GM19351 (cell line): Measurements from ENCODE around the gene NCOA4.
"Not testable (repeated sequence)": the region's sequence is repeated elsewhere in the genome, so short reads cannot be mapped to it uniquely, and the experiment has no call there.

Source experiments
- ATAC-seq: cut with Tn5 transposase; IDR thresholded peaks from one replicate; pipeline ENCODE4 v1.9.1; 2021; ENCODE audit warnings: mild to moderate bottlenecking, moderate library complexity; ENCODE audit not compliant: unreplicated experiment

NCOA4 gene

DNA sequence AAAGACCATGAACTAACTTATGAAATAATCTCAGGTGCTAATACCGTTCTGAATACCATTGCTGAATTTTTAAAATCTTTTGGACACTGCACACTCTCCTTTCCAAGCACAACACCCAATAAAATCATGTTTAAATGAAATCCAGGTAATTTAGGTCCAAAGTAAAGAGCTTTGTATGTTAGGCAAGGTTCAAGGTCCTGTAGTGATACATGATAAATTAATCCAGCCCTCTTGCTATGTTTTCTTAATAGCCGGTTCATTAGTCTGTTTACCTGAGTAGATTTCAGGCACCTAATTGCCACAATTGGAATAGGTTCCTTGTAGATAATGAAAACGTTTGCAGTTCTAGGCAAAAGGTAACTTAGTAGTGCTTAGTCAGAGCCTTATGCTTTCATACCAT is 44.8 kb downstream of the NCOA4 start:
- ATAC-seq: not testable (repeated sequence)

DNA sequence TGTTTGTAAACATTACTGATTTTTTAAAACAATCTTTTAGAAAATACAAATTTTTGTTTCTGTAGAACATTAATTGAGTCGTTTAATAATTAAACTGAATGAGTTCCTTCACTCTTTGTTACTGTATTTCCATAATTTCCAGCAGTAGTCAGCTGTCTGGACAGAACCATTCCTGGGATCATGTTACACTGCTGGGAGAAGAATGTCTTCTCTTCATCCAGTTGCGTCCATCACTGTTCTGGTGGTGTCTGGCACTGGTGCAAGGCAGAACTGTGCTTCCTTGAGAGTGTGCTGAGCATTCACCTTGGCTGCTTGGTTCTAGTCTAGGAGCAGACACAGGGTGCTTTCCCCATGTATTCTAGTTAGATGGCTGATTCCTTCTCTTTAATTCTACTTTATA is 46.0 kb downstream of the NCOA4 start:
- not testable (repeated sequence) for ATAC-seq

DNA sequence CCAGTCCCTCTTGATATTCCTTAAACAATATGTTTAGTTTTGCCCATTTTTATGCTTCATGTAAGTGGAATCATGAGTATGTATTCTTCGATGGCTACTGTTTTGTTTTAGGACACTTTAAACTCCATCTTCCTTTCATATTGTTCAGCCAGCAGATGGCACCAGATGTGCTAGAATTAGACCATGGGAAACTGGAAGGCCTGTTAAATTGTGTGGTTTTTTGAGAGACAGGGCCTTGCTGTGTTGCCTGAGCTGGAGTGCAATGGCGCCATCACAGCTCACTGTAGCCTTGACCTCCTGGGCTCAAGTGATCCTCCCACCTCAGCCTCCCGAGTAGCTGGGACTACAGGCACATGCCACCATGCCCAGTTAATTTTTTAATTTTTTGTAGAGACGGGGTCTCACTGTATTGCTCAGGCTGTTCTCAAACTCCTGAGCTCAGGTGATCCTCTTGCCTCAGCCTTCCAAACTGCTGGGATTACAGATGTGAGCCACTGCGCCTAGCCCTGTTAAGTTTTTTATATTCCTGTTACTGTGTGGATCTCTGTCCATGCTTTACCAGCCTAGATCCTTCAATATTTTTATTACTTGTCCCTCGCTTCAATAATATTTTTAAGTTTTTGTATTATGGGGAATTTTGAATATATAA is 46.8 kb downstream of the NCOA4 start:
- ATAC-seq: peak; percentile 65

DNA sequence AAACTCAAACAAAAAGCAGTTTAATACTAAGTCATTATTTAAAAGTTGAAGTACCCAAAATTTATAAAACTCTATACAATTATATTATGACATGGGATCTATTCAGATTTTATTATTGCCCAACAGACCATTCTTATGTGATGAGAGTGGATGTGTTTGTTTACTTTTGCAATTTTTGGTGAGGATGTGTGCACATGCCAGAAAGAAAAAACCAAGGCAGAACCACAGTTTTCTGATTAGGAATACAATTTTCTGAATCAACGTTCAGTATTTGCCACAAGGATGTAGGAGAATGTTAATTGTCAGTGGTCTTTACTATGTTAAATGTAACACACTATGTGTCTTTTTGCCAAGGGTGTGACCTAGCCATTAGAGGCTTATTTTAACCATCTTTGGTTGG is 49.1 kb downstream of the NCOA4 start:
- ATAC-seq: not testable (repeated sequence)

DNA sequence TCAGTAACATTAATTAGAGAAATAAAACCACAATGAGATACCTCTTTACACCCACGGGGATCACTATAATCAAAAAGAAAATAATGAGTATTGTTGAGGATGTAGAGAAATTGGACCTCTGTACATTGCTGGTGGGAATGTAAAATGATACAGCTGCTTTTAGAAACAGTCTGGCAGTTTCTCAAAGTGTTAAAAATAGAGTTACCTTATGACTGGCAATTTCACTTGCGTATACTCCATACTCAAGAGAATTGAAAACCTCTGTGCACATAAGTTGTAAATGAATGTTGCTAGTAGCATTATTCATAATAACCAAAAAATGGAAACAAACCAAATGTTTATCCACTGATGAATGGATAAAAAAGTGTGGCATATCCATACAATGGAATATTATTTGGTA is 51.9 kb downstream of the NCOA4 start:
- peak; percentile 93 for ATAC-seq

DNA sequence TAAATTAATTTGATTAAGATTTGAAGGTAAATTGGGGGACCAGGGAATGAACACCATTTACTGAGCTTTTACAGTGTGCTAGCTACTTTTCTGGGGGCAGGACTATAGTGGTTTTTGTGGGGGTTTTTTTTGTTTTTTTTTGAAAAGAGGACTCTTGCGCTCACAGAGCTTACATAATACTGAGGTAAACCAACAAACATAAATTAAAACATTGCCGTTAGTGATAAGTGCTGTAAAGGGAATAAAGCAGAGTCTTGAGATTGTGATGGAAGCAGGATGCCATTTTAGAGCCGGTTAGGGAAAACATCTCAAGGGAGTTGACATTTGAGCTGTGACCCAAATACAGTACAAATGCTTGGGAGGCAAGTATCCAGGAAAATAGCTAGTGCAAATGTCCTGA is 56.4 kb downstream of the NCOA4 start:
- not testable (repeated sequence) for ATAC-seq

DNA sequence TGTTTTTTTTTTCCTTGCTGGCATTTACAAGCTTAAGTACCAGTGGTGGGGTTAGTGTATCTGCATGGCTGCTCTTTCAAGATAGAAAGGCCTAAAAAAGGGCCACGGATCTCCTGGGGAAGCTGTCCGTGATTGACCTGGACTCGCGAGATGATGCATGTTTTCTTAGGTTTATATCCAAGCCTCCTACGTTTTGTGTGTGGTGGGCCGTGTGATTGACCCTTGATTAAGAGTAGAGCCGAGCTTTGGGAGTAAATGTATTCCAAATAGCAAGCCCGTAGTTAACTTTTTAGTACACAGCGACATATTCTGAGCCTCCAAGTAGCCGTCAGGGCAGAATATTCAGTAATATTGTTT is 57.6 kb downstream of the NCOA4 start:
- peak; percentile 26 for ATAC-seq

DNA sequence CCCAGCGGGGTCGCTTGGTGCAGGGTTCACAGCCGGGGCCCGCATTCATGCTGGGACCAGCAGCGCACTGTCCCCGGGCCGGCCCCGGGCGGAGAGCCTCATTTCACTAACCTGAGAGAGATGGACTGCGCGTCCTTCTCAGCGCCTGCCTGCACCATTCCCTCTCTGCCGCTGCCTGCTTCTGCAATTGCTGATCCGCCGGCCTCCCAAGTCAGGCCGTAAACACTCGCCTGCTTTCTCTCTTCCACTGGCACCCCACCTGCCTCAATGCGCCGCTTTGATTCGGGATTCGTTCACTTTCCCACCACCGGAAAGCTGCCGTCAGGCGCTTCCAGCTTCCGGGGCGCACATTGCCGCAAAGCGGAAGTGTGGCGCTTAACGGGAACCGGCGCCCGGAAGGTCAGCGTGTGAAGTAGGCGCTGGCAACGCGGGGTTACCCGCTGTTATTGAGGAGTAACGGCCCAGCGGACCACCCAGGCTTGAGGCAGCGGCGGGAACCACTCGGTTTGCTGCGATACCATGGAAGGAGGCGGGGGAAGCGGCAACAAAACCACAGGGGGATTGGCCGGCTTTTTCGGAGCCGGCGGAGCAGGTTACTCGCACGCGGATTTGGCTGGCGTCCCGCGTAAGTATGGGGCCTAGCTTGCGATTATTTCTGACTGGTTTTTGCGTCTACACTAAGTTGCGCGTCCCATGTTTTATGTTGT is 58.2 kb downstream of the NCOA4 start, which contains the start of gene TIMM23:
Gene TIMM23 (plus strand): TSS at position 384 of the 707 bp plus-strand sequence. CDS start 136 bp downstream, at position 520.
- ATAC-seq: peak; percentile 71

DNA sequence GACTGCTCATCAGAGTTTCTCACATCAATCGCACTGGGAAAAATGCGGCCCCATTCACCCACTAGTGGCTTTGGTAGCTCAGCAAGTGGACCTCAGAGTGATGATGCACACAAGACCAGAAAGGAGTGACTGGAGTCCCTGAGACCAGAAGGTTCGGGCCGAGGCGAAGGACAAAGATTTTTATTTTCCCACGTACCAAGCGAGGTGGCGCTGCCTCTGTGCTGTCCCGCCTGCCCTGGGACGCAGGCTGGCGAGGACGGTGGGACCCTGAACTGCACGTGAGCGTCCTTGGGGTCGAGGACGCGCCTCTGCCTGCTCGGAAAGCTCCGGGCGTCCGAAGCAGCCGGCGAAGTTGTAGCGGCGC is 58.7 kb downstream of the NCOA4 start:
- ATAC-seq: peak; percentile 38

DNA sequence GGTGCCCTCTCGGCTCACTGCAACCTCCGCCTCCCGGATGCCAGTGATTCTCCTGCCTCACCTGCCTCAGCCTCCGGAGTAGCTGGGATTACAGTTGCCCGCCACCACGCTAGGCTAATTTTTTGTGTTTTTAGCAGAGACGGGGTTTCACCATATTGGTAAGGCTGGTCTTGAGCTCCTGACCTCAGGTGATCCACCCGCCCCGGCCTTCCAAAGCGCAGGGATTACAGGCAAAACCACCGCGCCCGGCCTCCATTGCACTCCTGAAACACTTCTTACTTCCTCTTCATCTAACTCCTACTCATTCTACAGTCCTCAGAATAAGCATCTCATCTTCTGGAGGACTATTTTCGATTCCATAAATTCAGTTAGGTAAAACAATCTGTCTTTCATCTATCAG is 59.4 kb downstream of the NCOA4 start:
- ATAC-seq: not testable (repeated sequence)

DNA sequence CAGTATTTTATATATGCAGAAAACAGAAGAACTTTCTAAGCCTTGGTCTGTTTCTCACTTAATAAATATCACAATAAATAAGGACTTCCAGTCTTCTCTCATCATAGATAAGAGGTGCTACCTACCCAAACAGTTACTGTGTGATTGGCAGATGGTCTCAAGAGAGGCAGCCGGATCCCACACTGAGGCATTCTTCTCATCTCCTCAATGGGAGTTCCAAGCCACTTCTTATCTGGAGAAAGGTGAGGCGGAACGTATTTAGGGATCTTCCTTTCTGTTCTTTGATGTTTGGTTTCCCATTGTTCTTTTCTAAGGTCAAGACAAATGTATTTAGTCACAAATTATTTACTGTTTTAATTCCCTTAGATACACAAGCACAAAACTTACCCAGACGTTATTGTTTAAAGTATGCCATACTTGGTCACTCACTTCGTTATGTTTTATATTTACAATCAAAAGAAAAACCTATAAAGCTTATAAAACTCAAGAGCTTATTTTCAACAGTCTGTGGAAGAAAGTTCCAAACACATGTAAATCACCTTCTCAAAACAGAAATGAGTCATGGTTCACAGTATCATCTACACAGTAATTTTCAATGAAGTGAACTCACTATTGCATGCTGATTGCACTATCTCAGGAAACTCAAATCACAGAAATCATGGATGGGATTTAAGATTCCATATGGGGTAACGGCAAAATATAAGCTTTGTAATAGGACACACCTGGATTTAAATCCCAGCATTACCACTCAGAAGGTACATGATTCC is 67.6 kb downstream of the NCOA4 start:
- not testable (repeated sequence) for ATAC-seq

DNA sequence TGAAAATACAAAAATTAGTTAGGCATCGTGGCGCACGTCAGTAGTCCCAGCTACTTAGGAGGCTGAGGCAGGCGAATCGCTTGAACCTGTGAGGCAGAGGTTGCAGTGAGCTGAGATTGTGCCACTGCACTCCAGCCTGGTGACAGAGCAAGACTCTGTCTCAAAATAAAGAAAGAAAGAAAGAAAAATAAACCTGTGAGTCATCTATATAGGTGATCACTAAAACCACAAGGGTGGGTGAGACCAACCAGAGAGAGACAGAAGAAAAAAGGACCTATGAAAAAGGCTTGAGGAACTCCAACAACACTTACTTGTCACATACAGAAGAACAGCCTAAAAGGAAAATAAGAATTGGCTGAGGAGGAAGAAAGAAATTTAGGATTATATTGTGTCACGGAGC is 72.5 kb downstream of the NCOA4 start:
- ATAC-seq: not testable (repeated sequence)

DNA sequence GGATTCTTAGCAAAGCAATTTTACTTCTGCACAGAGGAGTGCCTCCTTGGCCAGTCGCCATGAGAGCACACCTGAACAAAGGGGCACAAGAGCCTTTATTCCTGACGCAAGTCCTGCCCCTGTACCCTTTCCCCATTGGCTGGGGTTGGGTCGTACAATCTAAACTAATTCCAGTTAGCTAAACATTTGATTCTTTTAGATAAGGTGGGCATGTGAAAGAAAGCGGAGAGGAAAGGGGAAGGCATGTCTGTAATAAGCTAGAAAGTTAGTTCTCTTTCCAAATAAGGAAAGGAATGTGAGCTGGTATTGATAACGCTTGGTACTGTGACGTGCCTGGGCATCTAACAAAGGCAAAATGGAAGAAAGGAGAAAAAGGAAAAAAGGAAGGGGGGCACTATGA is 73.8 kb downstream of the NCOA4 start:
- not testable (repeated sequence) for ATAC-seq
